Karpas-422 (cell line): ENCODE results near the gene SYMPK. TPM values are rescaled to one million over a fixed set of nuclear protein-coding genes. Genes with fewer than 3 reads are reported as not detected.

ENCODE experiments used
- DNase-seq: peaks from one replicate; pipeline ENCODE4 v3.0.0-alpha.2; 2015
- H2AFZ ChIP-seq: fragments of 200-600 bp; sonication (generic); 2 replicates; pipeline ENCODE4 v1.6.1; 2014; ENCODE audit warnings: antibody characterized with exemption, low read length, mixed read lengths
- H3K27ac ChIP-seq: fragments of 200-600 bp; sonication (generic); 2 replicates; pipeline ENCODE4 v1.5.1; 2014; ENCODE audit warnings: mild to moderate bottlenecking, low read length, moderate library complexity
- H3K27me3 ChIP-seq: fragments of 200-600 bp; sonication (generic); 2 replicates; pipeline ENCODE4 v1.6.1; 2014; ENCODE audit warnings: low read length, mixed read lengths
- H3K36me3 ChIP-seq: fragments of 200-600 bp; sonication (generic); 2 replicates; pipeline ENCODE4 v1.6.1; 2014; ENCODE audit warnings: low read length, mixed read lengths; ENCODE audit not compliant: insufficient read depth
- H3K4me1 ChIP-seq: fragments of 200-600 bp; sonication (generic); 2 replicates; pipeline ENCODE4 v1.6.1; 2014; ENCODE audit warnings: mild to moderate bottlenecking, low read length, mixed read lengths
- H3K4me2 ChIP-seq: fragments of 200-600 bp; sonication (generic); 2 replicates; pipeline ENCODE4 v1.6.1; 2014; ENCODE audit warnings: low read length, low read depth, mild to moderate bottlenecking; ENCODE audit not compliant: poor library complexity, severe bottlenecking
- H3K4me3 ChIP-seq: fragments of 200-600 bp; sonication (generic); 2 replicates; pipeline ENCODE4 v1.5.1; 2014; ENCODE audit warnings: mild to moderate bottlenecking, antibody characterized with exemption, low read length, mixed read lengths
- H3K79me2 ChIP-seq: fragments of 200-600 bp; sonication (generic); 2 replicates; pipeline ENCODE4 v1.6.1; 2014; ENCODE audit warnings: mild to moderate bottlenecking, low read length, mixed read lengths
- H3K9ac ChIP-seq: fragments of 200-600 bp; sonication (generic); 2 replicates; pipeline ENCODE4 v1.6.0; 2014; ENCODE audit warnings: low read length
- H3K9me2 ChIP-seq: fragments of 200-600 bp; sonication (generic), shearing (Covaris generic); replicated peaks from 2 replicates; pipeline ENCODE4 v1.6.0; 2014; ENCODE audit warnings: mild to moderate bottlenecking, low read length, moderate library complexity; ENCODE audit not compliant: insufficient read depth
- H3K9me3 ChIP-seq: fragments of 300-700, 200-600 bp; sonication (generic); 2 replicates; pipeline ENCODE4 v1.6.1; 2014; ENCODE audit warnings: low read length, mixed read lengths
- H4K20me1 ChIP-seq: fragments of 200-600 bp; sonication (generic); 2 replicates; pipeline ENCODE4 v1.6.1; 2014; ENCODE audit warnings: mild to moderate bottlenecking, antibody characterized with exemption, low read length, low read depth; ENCODE audit not compliant: insufficient read depth
- total RNA-seq: library from RNA; depleted of rRNA; stranded (reverse); fragments of >200 nt; shearing (Covaris generic); gene quantifications from 2 replicates; pipeline ENCODE4 v1.2.3, GENCODE V29; 2014; ENCODE audit warnings: low replicate concordance; rRNA removed

Gene SYMPK
- total RNA-seq, 1 experiment from 2014 or later, result 28.3 TPM

DNA sequence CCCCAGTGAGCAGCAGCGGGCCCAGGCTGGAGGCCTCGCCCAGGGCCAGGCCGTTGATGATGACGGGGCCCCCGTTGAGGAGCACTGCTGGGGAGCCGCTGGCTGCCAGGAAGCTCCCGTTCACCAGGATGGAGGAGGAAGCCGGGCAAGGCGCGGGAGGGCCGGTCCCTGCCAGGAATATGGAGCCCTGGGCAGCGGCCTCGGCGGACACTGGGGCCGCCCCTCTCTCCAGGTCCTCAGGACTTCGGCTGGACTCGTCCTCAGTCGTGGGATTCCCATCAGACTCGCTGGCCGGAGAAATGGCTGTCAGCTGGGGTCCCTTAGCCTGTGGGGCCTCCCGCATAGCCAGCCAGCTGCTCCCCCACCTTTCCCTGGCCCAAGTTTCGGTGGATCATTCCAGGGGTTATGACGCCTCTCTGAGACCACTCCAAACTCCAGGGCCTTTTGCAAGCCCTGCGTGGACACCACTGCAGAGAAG, 96.0 kb downstream of the SYMPK start:
- no peak overlapping the region for H3K4me2 ChIP-seq

DNA sequence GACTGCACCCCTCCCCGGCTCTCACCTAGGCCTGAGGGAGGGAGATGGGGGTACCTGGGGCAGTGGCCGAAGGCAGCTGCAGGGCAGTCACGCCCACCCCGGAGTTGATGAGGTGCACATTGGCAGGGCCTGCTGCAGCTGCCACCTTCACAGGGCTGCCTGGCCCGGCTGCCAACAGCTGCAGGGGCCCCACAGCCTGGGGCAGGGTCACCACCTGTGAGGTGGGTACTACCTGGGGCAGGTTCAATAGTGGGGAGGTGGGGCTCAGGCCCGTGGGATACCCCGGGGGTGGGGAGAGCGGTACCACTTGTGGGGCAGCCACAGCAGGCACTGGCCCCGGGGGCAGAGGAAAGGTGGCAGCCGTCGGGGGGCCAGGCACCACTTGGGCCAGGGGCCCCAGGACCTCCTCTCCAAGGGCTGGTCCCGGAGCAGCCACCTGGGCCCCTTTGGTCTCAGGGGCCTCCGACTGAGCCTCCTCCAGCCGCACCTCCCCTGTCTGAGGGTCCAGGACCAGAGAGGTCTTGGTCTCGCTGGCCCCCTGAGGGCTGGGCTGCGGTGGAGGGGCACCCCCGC, 96.6 kb downstream of the SYMPK start:
- Histone ChIP-seq H3K9me3 (no peaks in the 10 kb centered on the region), H2AFZ (no peak overlapping the region), H3K9ac (no peak overlapping the region), H3K27ac (no peak overlapping the region), H3K4me3 (no peak overlapping the region), H3K79me2 (no peaks in the 10 kb centered on the region), H3K4me1 (peaks cover 24% of the 10 kb centered on the region), H4K20me1 (0 out of 2 replicates have a peak, but pooled peaks cover 4% of the 10 kb centered on the region), H3K27me3 (no peaks in the 10 kb centered on the region), H3K9me2 (no peaks in the 10 kb centered on the region), H3K36me3 (no peaks in the 10 kb centered on the region), H3K4me2 (no peak overlapping the region)
- DNase-seq, result no peak

More for the DNA sequence above, 96.0 kb downstream of the SYMPK start:
- 0 out of 2 replicates have a peak, but pooled peaks cover 4% of the 10 kb centered on the region for H4K20me1 ChIP-seq
- H3K4me1 ChIP-seq, result peaks cover 24% of the 10 kb centered on the region
- DNase-seq, result no peak
- no peaks in the 10 kb centered on the region for H3K79me2 ChIP-seq
- H3K36me3 ChIP-seq, result no peaks in the 10 kb centered on the region
- no peaks in the 10 kb centered on the region for H3K9me3 ChIP-seq
- H3K9me2 ChIP-seq, result no peaks in the 10 kb centered on the region
- no peak overlapping the region for H2AFZ ChIP-seq
- no peak overlapping the region for H3K27ac ChIP-seq
- no peak overlapping the region for H3K4me3 ChIP-seq
- no peak overlapping the region for H3K9ac ChIP-seq
- H3K27me3 ChIP-seq, result no peaks in the 10 kb centered on the region

DNA sequence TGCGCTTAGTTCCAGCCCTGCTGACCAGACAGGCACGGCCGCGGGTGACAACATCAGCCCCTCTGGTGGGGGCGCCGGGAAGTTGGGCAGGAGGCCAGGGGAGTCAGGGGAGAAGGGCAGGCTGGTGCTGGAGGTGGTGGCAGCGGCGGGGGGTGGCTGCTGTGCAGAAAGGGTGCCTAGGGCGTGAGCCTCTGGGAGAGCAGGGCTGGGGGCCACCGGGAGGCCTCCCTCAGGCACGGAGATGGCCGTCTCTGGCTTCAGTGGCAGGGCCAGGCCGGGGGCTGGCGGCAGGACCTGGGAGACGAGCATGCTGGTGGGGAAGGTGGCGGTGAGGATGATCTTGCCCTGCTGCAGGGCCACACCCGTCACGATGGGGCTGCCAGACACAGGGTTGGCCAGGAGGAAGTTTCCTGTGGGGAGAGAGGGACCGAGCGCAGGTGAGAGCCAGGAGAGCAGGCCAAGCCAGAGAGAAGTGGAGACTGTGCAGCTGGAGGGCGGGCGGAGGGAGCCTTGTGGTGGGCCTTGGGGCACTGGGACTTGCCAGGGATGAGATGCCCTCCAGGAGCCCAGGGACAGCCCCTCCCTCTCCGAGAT, 97.1 kb downstream of the SYMPK start:
- H3K27me3 ChIP-seq, result no peaks in the 10 kb centered on the region
- H3K36me3 ChIP-seq, result no peaks in the 10 kb centered on the region
- 0 out of 2 replicates have a peak, but pooled peaks cover 4% of the 10 kb centered on the region for H4K20me1 ChIP-seq
- no peak for DNase-seq
- peaks cover 21% of the 10 kb centered on the region for H3K4me1 ChIP-seq
- no peak overlapping the region for H3K4me3 ChIP-seq
- no peak overlapping the region for H3K27ac ChIP-seq
- H3K9me2 ChIP-seq, result no peaks in the 10 kb centered on the region
- no peak overlapping the region for H2AFZ ChIP-seq
- H3K4me2 ChIP-seq, result no peak overlapping the region
- H3K79me2 ChIP-seq, result no peaks in the 10 kb centered on the region
- no peaks in the 10 kb centered on the region for H3K9me3 ChIP-seq
- no peak overlapping the region for H3K9ac ChIP-seq

Other genes starting within 250 kb of the SYMPK start
- gene EML2, start 223.8 kb downstream of the SYMPK start, total RNA-seq, result 40.3 and 86.4 TPM in 2 replicates
- 3.9 and 6.1 TPM in 2 replicates for gene GIPR, start 194.9 kb downstream of the SYMPK start, total RNA-seq
- 540 and 645 TPM in 2 replicates for gene SNRPD2, start 171.2 kb downstream of the SYMPK start, total RNA-seq
- gene QPCTL, start 170.5 kb downstream of the SYMPK start, total RNA-seq, result 21.4 and 30.3 TPM in 2 replicates
- 16.8 and 25.6 TPM in 2 replicates for gene FBXO46, start 132.3 kb downstream of the SYMPK start, total RNA-seq
- not detected in 2 replicates for gene MEIOSIN, start 129.7 kb downstream of the SYMPK start, total RNA-seq
- 2.6 and 4.0 TPM in 2 replicates for gene SIX5, start 93.9 kb downstream of the SYMPK start, total RNA-seq
- gene DMPK, start 80.7 kb downstream of the SYMPK start, total RNA-seq, result 11.5 and 33.7 TPM in 2 replicates
- 37.8 and 61.3 TPM in 2 replicates for gene DMWD, start 70.3 kb downstream of the SYMPK start, total RNA-seq
- 0.25 TPM in 1 of 2 replicates, not detected in the other for gene RSPH6A, start 47.8 kb downstream of the SYMPK start, total RNA-seq
- 0.69 TPM in 1 of 2 replicates, not detected in the other for gene FOXA3, start 1.2 kb upstream of the SYMPK start, total RNA-seq
- gene IRF2BP1, start 23.0 kb upstream of the SYMPK start, total RNA-seq, result 21.1 and 65.1 TPM in 2 replicates
- 5.3 and 6.8 TPM in 2 replicates for gene MYPOP, start 39.5 kb upstream of the SYMPK start, total RNA-seq
- not detected in 2 replicates for gene NANOS2, start 51.6 kb upstream of the SYMPK start, total RNA-seq
- gene NOVA2, start 110.7 kb upstream of the SYMPK start, total RNA-seq, result 0.07 TPM in 1 of 2 replicates, not detected in the other
- gene CCDC61, start 132.3 kb upstream of the SYMPK start, total RNA-seq, result 6.4 and 13.5 TPM in 2 replicates
- gene PGLYRP1, start 159.9 kb upstream of the SYMPK start, total RNA-seq, result not detected in 2 replicates
- gene IGFL4, start 177.9 kb upstream of the SYMPK start, total RNA-seq, result not detected in 2 replicates